ENCODE results near the gene TRABD2B. TPM values are rescaled to one million over a fixed set of nuclear protein-coding genes. Genes with fewer than 3 reads are reported as not detected.

TRABD2B gene
- total and polyA plus RNA-seq, 2 donors (not counting 3 experiments of a cell fraction or from before 2014, with no cell fraction given): not detected

DNA sequence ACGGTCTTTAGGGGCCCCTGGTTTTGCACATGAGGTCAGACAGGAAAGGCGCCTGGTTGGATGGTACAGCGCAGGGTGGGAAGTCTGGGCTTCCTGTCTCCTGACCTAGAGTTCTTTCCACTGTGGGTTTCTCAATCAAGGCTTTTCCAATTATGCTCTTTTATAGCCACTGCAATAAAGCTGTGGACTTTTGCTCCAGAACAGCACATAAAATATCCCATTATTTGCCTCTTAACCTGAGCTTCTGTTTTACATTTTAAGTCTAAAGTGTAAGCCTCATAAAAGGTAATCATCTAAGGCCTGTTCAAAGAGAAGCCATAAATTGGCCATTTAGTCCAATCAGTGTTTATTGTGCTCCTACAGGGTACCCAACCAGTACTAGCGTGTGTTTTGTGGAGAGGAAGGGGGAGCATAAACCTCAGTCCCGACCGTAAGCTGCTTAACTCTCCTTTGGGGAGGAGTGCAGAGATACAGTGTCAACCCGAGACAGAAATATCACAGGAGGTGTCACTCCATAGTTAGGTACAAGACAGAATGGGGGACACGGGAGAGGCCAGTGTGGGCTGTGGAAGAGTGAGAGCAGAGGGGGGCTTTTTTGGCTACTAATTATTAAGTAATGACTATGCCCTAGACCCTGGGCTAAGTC lies 270.0 kb downstream of the TRABD2B start:
- H3K79me2 ChIP-seq (ENCODE audit: control insufficient read depth, insufficient read depth, low read length): no peaks in the 10 kb centered on the region
- FAIRE-seq: no peak
- CTCF ChIA-PET: interaction anchor here (1.2 to 12.3 kb wide), 27 partner anchors 8 to 548 kb away, joined by 4 to 691 read pairs (median 10); partner anchors contain the start of genes CMPK1 and FOXD2
- TF ChIP-seq POLR2AphosphoS5 (IDR thresholded peaks at IDR 0.05; ENCODE audit: insufficient read depth, low read depth, low read length): no peak
- H3K9me3 ChIP-seq (replicated peaks; ENCODE audit: control insufficient read depth, insufficient read depth, low read length): no peaks in the 10 kb centered on the region
- dilution Hi-C loops (cut with MboI; ENCODE audit: extremely low pct_ligation_motif_present, low sequenced_read_pairs): no loop called here
- no peaks in the 10 kb centered on the region for H4K20me1 ChIP-seq (replicated peaks; ENCODE audit: control insufficient read depth, extremely low read depth, insufficient read depth, low read length)
- no peak overlapping the region for H2AFZ ChIP-seq (ENCODE audit: low read depth, low read length)
- no peaks in the 10 kb centered on the region for H3K9me1 ChIP-seq (replicated peaks; ENCODE audit: control insufficient read depth, extremely low read depth, insufficient read depth, low read length)
- no TSS peak for BruUV-seq (replicated peaks)
- H3K4me3 ChIP-seq (replicated peaks in 1 of 3; ENCODE audit: insufficient read depth in 1 of 3, low read depth in 1 of 3, low read length in 3 of 3): no peak overlapping the region
- H3K4me2 ChIP-seq (ENCODE audit: insufficient read depth, low read length): no peak overlapping the region
- no peaks in the 10 kb centered on the region for H3K36me3 ChIP-seq (ENCODE audit: control insufficient read depth in 2 of 2, extremely low read depth in 1 of 2, insufficient read depth in 2 of 2, low read length in 2 of 2)
- peaks cover 34 to 37% of the 10 kb centered on the region in 2 experiments for H3K27me3 ChIP-seq (ENCODE audit: control insufficient read depth in 2 of 2, insufficient read depth in 2 of 2, low read length in 2 of 2)
- intact Hi-C loops (cut with micrococcal nuclease): no loop called here
- no peak overlapping the region for H3K9ac ChIP-seq (replicated peaks; ENCODE audit: extremely low read depth, insufficient read depth, low read length)
- no peak for DNase-seq (ENCODE audit: low read depth, low spot score)
- POLR2A ChIA-PET: no interaction called here
- H3K4me1 ChIP-seq (ENCODE audit: control insufficient read depth, extremely low read depth, insufficient read depth, low read length): no peaks in the 10 kb centered on the region
- H3K27ac ChIP-seq (ENCODE audit: insufficient read depth, low read depth, low read length): no peak overlapping the region

DNA sequence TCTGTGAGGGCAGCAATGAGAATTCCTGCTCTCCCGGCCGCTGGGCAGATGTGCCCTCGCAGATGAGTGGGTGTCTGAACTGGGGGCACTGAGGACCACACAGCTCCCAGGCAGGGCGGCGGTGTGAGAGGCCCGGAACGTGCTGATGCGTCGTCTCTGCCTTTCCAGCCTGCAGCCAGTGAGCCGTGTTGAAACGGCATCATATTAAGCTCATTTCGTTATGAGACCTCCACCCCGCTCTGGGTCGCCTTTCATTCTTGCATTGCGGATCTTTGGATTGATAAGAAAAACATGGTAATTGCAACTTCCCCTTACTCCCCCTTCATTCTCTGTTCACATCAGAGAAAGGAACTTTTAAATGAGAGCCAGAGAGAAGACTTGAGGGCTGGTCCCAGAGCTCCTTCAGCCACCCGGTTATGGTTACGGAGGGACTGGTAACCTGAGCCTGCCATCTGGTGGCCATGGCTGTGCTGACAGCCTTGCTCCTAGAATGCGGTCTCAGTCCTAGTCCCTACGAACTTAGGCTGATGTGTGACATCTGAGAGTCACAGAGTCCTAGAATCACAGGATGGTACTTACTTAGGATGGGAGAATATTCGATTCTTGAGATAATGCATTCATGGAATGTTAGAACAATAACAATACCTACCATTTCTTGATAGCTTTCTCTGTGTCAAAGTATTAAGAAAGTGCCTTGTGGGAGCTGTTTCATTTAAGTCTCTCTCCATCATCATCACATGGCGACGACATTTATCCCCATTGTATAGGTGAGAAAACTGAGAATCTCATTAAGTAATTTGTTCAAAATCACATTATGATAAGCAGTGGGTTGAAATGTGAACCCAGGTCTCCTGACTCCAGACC lies 271.0 kb downstream of the TRABD2B start:
- TF ChIP-seq, protein P1, sequence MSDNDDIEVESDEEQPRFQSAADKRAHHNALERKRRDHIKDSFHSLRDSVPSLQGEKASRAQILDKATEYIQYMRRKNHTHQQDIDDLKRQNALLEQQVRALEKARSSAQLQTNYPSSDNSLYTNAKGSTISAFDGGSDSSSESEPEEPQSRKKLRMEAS (IDR thresholded peaks at IDR 0.05; ENCODE audit: insufficient read depth, insufficient read length): no peak
- TF ChIP-seq, protein P2, sequence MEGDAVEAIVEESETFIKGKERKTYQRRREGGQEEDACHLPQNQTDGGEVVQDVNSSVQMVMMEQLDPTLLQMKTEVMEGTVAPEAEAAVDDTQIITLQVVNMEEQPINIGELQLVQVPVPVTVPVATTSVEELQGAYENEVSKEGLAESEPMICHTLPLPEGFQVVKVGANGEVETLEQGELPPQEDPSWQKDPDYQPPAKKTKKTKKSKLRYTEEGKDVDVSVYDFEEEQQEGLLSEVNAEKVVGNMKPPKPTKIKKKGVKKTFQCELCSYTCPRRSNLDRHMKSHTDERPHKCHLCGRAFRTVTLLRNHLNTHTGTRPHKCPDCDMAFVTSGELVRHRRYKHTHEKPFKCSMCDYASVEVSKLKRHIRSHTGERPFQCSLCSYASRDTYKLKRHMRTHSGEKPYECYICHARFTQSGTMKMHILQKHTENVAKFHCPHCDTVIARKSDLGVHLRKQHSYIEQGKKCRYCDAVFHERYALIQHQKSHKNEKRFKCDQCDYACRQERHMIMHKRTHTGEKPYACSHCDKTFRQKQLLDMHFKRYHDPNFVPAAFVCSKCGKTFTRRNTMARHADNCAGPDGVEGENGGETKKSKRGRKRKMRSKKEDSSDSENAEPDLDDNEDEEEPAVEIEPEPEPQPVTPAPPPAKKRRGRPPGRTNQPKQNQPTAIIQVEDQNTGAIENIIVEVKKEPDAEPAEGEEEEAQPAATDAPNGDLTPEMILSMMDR (IDR thresholded peaks at IDR 0.05; ENCODE audit: extremely low read depth in 1 of 2, insufficient read depth in 1 of 2, low read depth in 1 of 2, low read length in 2 of 2): peak; percentile 83 to 95
- Histone ChIP-seq H3K27ac (ENCODE audit: insufficient read depth, low read depth, low read length) (no peak overlapping the region), H3K4me2 (ENCODE audit: insufficient read depth, low read length) (no peak overlapping the region), H3K4me3 (replicated peaks in 1 of 3; ENCODE audit: insufficient read depth in 1 of 3, low read depth in 1 of 3, low read length in 3 of 3) (no peak overlapping the region), H3K79me2 (ENCODE audit: control insufficient read depth, insufficient read depth, low read length) (no peaks in the 10 kb centered on the region), H2AFZ (ENCODE audit: low read depth, low read length) (peak overlapping the region; percentile 14), H3K9me3 (replicated peaks; ENCODE audit: control insufficient read depth, insufficient read depth, low read length) (no peaks in the 10 kb centered on the region), H4K20me1 (replicated peaks; ENCODE audit: control insufficient read depth, extremely low read depth, insufficient read depth, low read length) (no peaks in the 10 kb centered on the region), H3K9ac (replicated peaks; ENCODE audit: extremely low read depth, insufficient read depth, low read length) (no peak overlapping the region), H3K36me3 (ENCODE audit: control insufficient read depth in 2 of 2, extremely low read depth in 1 of 2, insufficient read depth in 2 of 2, low read length in 2 of 2) (no peaks in the 10 kb centered on the region), H3K27me3 (ENCODE audit: control insufficient read depth in 2 of 2, insufficient read depth in 2 of 2, low read length in 2 of 2) (peaks cover 34 to 37% of the 10 kb centered on the region in 2 experiments), H3K4me1 (ENCODE audit: control insufficient read depth, extremely low read depth, insufficient read depth, low read length) (no peaks in the 10 kb centered on the region), H3K9me1 (replicated peaks; ENCODE audit: control insufficient read depth, extremely low read depth, insufficient read depth, low read length) (no peaks in the 10 kb centered on the region)
- intact Hi-C loops (cut with micrococcal nuclease): loop anchor here (1.0 kb wide), 4 partner anchors 199 to 338 kb away; no protein-coding TSS in a partner anchor
- FAIRE-seq (peak; percentile 79), DNase-seq (ENCODE audit: low read depth, low spot score) (peak; percentile 74)
- dilution Hi-C loops (cut with MboI; ENCODE audit: extremely low pct_ligation_motif_present, low sequenced_read_pairs): no loop called here
- ChIA-PET CTCF (interaction anchor here (0.6 to 12.3 kb wide), 99 partner anchors 9 to 551 kb away, joined by 3 to 691 read pairs (median 4); partner anchors contain the start of genes CMPK1 and FOXD2), POLR2A (interaction anchor here (0.8 to 1.0 kb wide), 2 partner anchors 290 to 294 kb away, joined by 3 read pairs; no protein-coding TSS in a partner anchor)
- BruUV-seq (replicated peaks): no TSS peak
